K562 (cell line): ENCODE measurements around the gene DUSP9. TPM values are rescaled to one million over a fixed set of nuclear protein-coding genes. Genes with fewer than 3 reads are reported as not detected.

Experiments used
- ATAC-seq: fragments of 200-7000 bp; cut with Tn5 transposase; 3 replicates; pipeline ENCODE4 v1.9.1; 2020; ENCODE audit warnings: moderate library complexity
- BruUV-seq: library from RNA; stranded (reverse); fragments of 400-500 nt; replicated peaks from 2 replicates; lab custom pipeline; 2021; lab: Mats Ljungman, UMichigan
- CTCF ChIA-PET: fragments of 300-600 bp; formaldehyde crosslinking; extraction: SDS; loops from one replicate; lab custom pipeline; 2021; ENCODE audit warnings: low intra/inter-chr PET ratio; lab: Yijun Ruan, JAX
- POLR2A ChIA-PET: fragments of 300-600, 350-650 bp; sonication (Branson Sonifier 250); formaldehyde crosslinking; extraction: SDS; loops from one replicate; lab custom pipeline; 2021; ENCODE audit warnings: antibody characterized with exemption, inconsistent platforms; lab: Yijun Ruan, JAX
- DNase-seq, 4 experiments: peaks; one replicate each; pipeline versions ENCODE4 v3.0.0 to v3.0.0-alpha.2; 2011 to 2018; ENCODE audit warnings: low spot score in 3 of 4, mixed read lengths in 3 of 4; ENCODE audit errors: extremely low read depth in 1 of 4
- FAIRE-seq: peaks from 2 replicates; lab custom pipeline; 2011; peaks lifted over from hg19 to GRCh38; lab: Jason Lieb, UNC
- H2AFZ ChIP-seq: 2 replicates; pipeline ENCODE4 v1.6.0; 2011; ENCODE audit warnings: low read depth, low read length, control low read depth, inconsistent platforms
- H3K27ac ChIP-seq: fragments of 200-600 bp; 3 replicates; pipeline ENCODE4 v1.8.0; 2011; ENCODE audit warnings: low read depth, mild to moderate bottlenecking, control low read depth, inconsistent platforms, low read length, moderate library complexity, mixed read lengths; ENCODE audit errors: extremely low read depth
- H3K27me3 ChIP-seq, 2 experiments: fragments of 300-600 bp in 1 of 2; 2 replicates in 1 of 2; 3 replicates in 1 of 2; pipeline versions ENCODE4 v1.6.0 to v1.8.0; 2011; ENCODE audit warnings: inconsistent platforms in 2 of 2, low read length in 2 of 2, mild to moderate bottlenecking in 1 of 2, mixed read lengths in 1 of 2, moderate library complexity in 1 of 2; ENCODE audit not compliant: control insufficient read depth in 2 of 2, insufficient read depth in 2 of 2
- H3K36me3 ChIP-seq: fragments of 300-600 bp; 3 replicates; pipeline ENCODE4 v1.8.0; 2011; ENCODE audit warnings: mild to moderate bottlenecking, low read length, inconsistent platforms; ENCODE audit not compliant: control insufficient read depth, insufficient read depth
- H3K4me1 ChIP-seq, 2 experiments: fragments of 200-600 bp in 1 of 2; replicated peaks in 1 of 2; 2 replicates in 1 of 2; 3 replicates in 1 of 2; pipeline versions ENCODE4 v1.5.1 to v1.8.0; 2011; ENCODE audit warnings: inconsistent platforms in 2 of 2, low read length in 2 of 2, mild to moderate bottlenecking in 1 of 2, mixed read lengths in 1 of 2, moderate library complexity in 1 of 2; ENCODE audit not compliant: control insufficient read depth in 2 of 2, insufficient read depth in 2 of 2
- H3K4me2 ChIP-seq: 2 replicates; pipeline ENCODE4 v1.6.1; 2011; ENCODE audit warnings: low read length, control low read depth, inconsistent platforms, mixed read lengths; ENCODE audit not compliant: insufficient read depth
- H3K4me3 ChIP-seq: fragments of 200-600 bp; sonication (generic), shearing (Covaris generic); 2 replicates; pipeline ENCODE4 v1.5.1; 2016; ENCODE audit warnings: control low read depth, inconsistent platforms
- H3K79me2 ChIP-seq: fragments of 200-600 bp; 3 replicates; pipeline ENCODE4 v1.8.0; 2011; ENCODE audit warnings: low read length, inconsistent platforms; ENCODE audit not compliant: control insufficient read depth, insufficient read depth
- H3K9ac ChIP-seq, 2 experiments: 2 replicates each; pipeline versions ENCODE4 v1.6.0 to v1.6.1; 2011; ENCODE audit warnings: low read depth in 2 of 2, low read length in 2 of 2, control low read depth in 1 of 2, inconsistent platforms in 1 of 2, mild to moderate bottlenecking in 1 of 2, mixed read lengths in 1 of 2; ENCODE audit not compliant: insufficient read depth in 1 of 2
- H3K9me1 ChIP-seq: one replicate; pipeline ENCODE4 v1.6.0; 2011; ENCODE audit warnings: inconsistent platforms, mild to moderate bottlenecking, low read length, moderate library complexity; ENCODE audit not compliant: control insufficient read depth, insufficient read depth
- H3K9me3 ChIP-seq: replicated peaks from 2 replicates; pipeline ENCODE4 v1.5.1; 2011; ENCODE audit warnings: low read depth, low read length, inconsistent platforms; ENCODE audit not compliant: control insufficient read depth, insufficient read depth
- H4K20me1 ChIP-seq: replicated peaks from 2 replicates; pipeline ENCODE4 v1.6.1; 2011; ENCODE audit warnings: low read length, inconsistent platforms, mixed read lengths; ENCODE audit not compliant: control insufficient read depth, insufficient read depth
- KDM5B ChIP-seq: fragments of 200-600 bp; sonication (generic); IDR thresholded peaks from 2 replicates; pipeline ENCODE4 v1.6.1; 2012; ENCODE audit warnings: low read depth, mild to moderate bottlenecking, moderate library complexity, low read length, control low read depth, inconsistent platforms; ENCODE audit not compliant: insufficient replicate concordance
- KLF10 ChIP-seq: fragments of 250-450 bp; sonication (Bioruptor Pico); IDR thresholded peaks from 2 replicates; pipeline ENCODE4 v1.6.1; 2021; ENCODE audit warnings: matching md5 sums
- MTF1 ChIP-seq: fragments of 250-450 bp; sonication (Bioruptor Pico); IDR thresholded peaks from 2 replicates; pipeline ENCODE4 v1.9.0; 2021; ENCODE audit warnings: moderate library complexity, mild to moderate bottlenecking, inconsistent platforms, borderline replicate concordance
- NFIX ChIP-seq: fragments of 250-450 bp; sonication (Bioruptor Pico); IDR thresholded peaks from 2 replicates; pipeline ENCODE4 v1.4.0; 2020; ENCODE audit warnings: low read depth, mild to moderate bottlenecking, moderate library complexity
- NFRKB ChIP-seq: fragments of 450-650 bp; IDR thresholded peaks from 2 replicates; pipeline ENCODE4 v1.6.1; 2016; ENCODE audit warnings: low read depth
- NFXL1 ChIP-seq: fragments of 450-650 bp; formaldehyde crosslinking; IDR thresholded peaks from 2 replicates; pipeline ENCODE4 v1.4.0; 2021; ENCODE audit warnings: mild to moderate bottlenecking
- PHTF2 ChIP-seq: fragments of 250-450 bp; sonication (Bioruptor Pico); IDR thresholded peaks from 2 replicates; pipeline ENCODE4 v1.5.0; 2021; ENCODE audit warnings: mild to moderate bottlenecking
- POLR2AphosphoS2 ChIP-seq: IDR thresholded peaks from 2 replicates; pipeline ENCODE4 v1.6.1; 2012; ENCODE audit warnings: low read length, improper control_type of control experiment
- POLR2G ChIP-seq: fragments of 200-400 bp; formaldehyde crosslinking; IDR thresholded peaks from 2 replicates; pipeline ENCODE4 v1.6.1; 2017; ENCODE audit warnings: low read depth, mild to moderate bottlenecking, antibody characterized with exemption, low read length, moderate library complexity
- RBFOX2 ChIP-seq: fragments of 200-400 bp; formaldehyde crosslinking; IDR thresholded peaks from 2 replicates; pipeline ENCODE4 v1.6.1; 2017; ENCODE audit warnings: low read depth, mild to moderate bottlenecking, low read length, moderate library complexity
- RBM22 ChIP-seq: fragments of 200-400 bp; formaldehyde crosslinking; IDR thresholded peaks from 2 replicates; pipeline ENCODE4 v1.6.1; 2018; ENCODE audit warnings: low read length, low read depth; ENCODE audit not compliant: poor library complexity, severe bottlenecking
- SRSF7 ChIP-seq: fragments of 200-400 bp; formaldehyde crosslinking; optimal IDR thresholded peaks from 2 replicates; pipeline ENCODE3; 2017; ENCODE audit warnings: mild to moderate bottlenecking, low read depth, low read length
- STAG1 ChIP-seq: sonication (generic); formaldehyde crosslinking; IDR thresholded peaks from 2 replicates; pipeline ENCODE4 v1.5.0; 2020; ENCODE audit warnings: missing genetic modification reagents, borderline replicate concordance
- WGBS: fragments of 100-300 bp; shearing (Covaris generic); methylation state at CpG from one replicate; pipeline ENCODE4 v1.1.6; 2016; ENCODE audit warnings: low coverage, mixed read lengths; ENCODE audit not compliant: insufficient coverage; ENCODE audit errors: missing lambda C conversion rate; 5-methylcytosine and 5-hydroxymethylcytosine counted together
- in situ Hi-C: fragments of 300-500 bp; cut with MboI; formaldehyde crosslinking; loops from 4 replicates; pipeline ENCODE4 v1.15.0; 2018; ENCODE audit warnings: inconsistent platforms, mixed read lengths
- intact Hi-C: fragments of 100-400 bp; cut with micrococcal nuclease; formaldehyde crosslinking; loops from 2 replicates; pipeline ENCODE4 v1.14.2; 2022
- polyA plus RNA-seq, 8 experiments: library from polyadenylated mRNA; depleted of rRNA in 4 of 8; stranded (reverse) in 5 of 8; unstranded in 3 of 8; fragments of >200 nt; fragmentation: Nextera tagmentation in 2 of 8; fragmentation: Illumina TruSeq in 1 of 8; extraction: Ambion mirVana in 2 of 8; extraction: Trizol in 1 of 8; gene quantifications; 2 replicates each; pipeline versions ENCODE4 v1.2.1 to v1.2.3, GENCODE V29; 2011 to 2014; ENCODE audit warnings: inconsistent platforms in 1 of 8, missing spikeins in 1 of 8
- total RNA-seq, 7 experiments: library from RNA; depleted of rRNA in 6 of 7; stranded (reverse); fragments of >200 nt in 6 of 7; fragmentation: Illumina TruSeq in 2 of 7; extraction: Trizol in 2 of 7; gene quantifications; 2 replicates each; pipeline versions ENCODE4 v1.2.1 to v1.2.3, GENCODE V29; 2011 to 2021; ENCODE audit warnings: low replicate concordance in 1 of 7
- TF ChIP-seq, protein P1 (sequence below): fragments of 250-450 bp; sonication (Bioruptor Pico); IDR thresholded peaks from 2 replicates; pipeline ENCODE4 v1.5.0; 2021
- TF ChIP-seq, protein P2 (sequence below): fragments of 450-650 bp; IDR thresholded peaks from 2 replicates; pipeline ENCODE4 v1.6.1; 2017; ENCODE audit warnings: mild to moderate bottlenecking, moderate library complexity

Gene DUSP9
- total and polyA plus RNA-seq, 9 of the 15 experiments (the other 6 are each of a cell fraction or from before 2014, with no cell fraction given): 0.11 to 14.1 (median 5.5) TPM

DNA sequence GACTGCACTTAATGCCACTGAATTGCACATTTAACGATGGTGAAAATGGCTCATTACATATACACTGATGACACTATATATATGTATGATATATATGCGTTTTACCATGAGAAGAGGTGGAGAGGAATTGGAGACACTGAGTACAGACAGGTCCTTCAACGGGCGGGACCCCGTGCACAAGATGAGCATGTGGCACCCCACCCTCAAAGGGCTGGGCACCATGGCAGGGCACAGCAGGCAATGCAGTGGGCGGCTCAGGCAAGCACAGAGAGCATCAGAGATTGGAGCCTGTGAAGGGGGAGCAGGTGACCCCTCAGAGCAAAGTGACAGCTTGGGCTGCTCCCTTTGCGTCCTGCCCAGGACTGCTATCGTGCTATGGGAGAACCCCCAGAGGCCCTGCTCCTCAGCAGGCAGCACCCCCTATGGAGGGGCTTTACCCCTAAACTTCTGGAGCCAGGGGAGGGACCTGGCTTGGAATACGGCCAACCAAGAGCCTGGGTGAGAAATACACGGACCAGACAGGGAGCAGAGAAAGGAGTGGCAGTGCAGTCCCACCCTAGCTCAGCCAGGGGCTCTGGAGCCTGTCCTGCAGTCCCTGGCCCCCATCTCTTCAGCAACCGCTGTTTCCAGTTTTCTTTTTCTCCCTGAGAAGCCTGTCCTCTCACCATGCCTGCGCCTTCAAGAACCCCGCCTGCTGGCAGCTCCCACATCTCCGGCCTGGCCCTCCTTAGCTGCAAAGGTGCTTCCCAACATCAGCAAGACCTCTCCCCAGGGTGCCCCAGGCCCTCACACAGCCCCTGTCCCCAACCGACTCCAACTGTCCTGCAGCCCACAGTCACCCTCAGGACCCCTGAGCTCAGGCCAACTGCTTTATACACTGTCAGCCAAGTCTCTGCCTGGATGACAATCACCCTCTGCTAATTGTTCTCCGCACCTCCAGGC, 51.2 kb downstream of the DUSP9 start:
- POLR2A ChIA-PET: interaction anchor here (0.8 to 1.3 kb wide), 3 partner anchors 11 to 120 kb away, joined by 3 to 4 read pairs (median 4); no protein-coding TSS in a partner anchor
- Histone ChIP-seq H3K9me1 (no peaks in the 10 kb centered on the region), H3K79me2 (no peaks in the 10 kb centered on the region), H3K4me3 (no peak overlapping the region), H3K4me1 (peaks cover 0 to 26% of the 10 kb centered on the region in 2 experiments; a peak in 2 of 5 replicates), H2AFZ (no peak overlapping the region), H4K20me1 (no peaks in the 10 kb centered on the region), H3K36me3 (peaks cover 63% of the 10 kb centered on the region; the same call in 1 of the 3 replicates), H3K9ac (no peak overlapping the region), H3K27me3 (no peaks in the 10 kb centered on the region), H3K27ac (no peak overlapping the region), H3K9me3 (no peaks in the 10 kb centered on the region), H3K4me2 (no peak overlapping the region)
- no TSS peak for BruUV-seq
- intact Hi-C loops (no loop called here), in situ Hi-C loops (no loop called here)
- CTCF ChIA-PET: no interaction called here
- DNase-seq: no peak
- ATAC-seq: no peak
- FAIRE-seq: no peak
- TF ChIP-seq STAG1 (CRISPR knock-in tag) (no peak), KDM5B (peak; percentile 53), MTF1 (no peak), POLR2G (peak; percentile 56; the same call in 1 of the 2 replicates), POLR2AphosphoS2 (no peak), NFRKB (no peak), RBFOX2 (peak; percentile 1), SRSF7 (no peak), PHTF2 (CRISPR knock-in tag) (no peak), NFXL1 (CRISPR knock-in tag) (no peak), NFIX (no peak), RBM22 (peak; percentile 53), KLF10 (CRISPR knock-in tag) (no peak)
- TF ChIP-seq, protein P1, sequence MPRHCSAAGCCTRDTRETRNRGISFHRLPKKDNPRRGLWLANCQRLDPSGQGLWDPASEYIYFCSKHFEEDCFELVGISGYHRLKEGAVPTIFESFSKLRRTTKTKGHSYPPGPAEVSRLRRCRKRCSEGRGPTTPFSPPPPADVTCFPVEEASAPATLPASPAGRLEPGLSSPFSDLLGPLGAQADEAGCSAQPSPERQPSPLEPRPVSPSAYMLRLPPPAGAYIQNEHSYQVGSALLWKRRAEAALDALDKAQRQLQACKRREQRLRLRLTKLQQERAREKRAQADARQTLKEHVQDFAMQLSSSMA (CRISPR knock-in tag): no peak
- TF ChIP-seq, protein P2, sequence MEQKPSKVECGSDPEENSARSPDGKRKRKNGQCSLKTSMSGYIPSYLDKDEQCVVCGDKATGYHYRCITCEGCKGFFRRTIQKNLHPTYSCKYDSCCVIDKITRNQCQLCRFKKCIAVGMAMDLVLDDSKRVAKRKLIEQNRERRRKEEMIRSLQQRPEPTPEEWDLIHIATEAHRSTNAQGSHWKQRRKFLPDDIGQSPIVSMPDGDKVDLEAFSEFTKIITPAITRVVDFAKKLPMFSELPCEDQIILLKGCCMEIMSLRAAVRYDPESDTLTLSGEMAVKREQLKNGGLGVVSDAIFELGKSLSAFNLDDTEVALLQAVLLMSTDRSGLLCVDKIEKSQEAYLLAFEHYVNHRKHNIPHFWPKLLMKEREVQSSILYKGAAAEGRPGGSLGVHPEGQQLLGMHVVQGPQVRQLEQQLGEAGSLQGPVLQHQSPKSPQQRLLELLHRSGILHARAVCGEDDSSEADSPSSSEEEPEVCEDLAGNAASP: no peak
- WGBS: 94% methylated on average over 3 of the region's 16 CpGs
